Ovary (tissue), 9 donors: ENCODE data around the gene EPPIN. TPM values are rescaled to one million over a fixed set of nuclear protein-coding genes. Genes with fewer than 3 reads are reported as not detected.

Source experiments
- DNase-seq, 5 donors: peaks; one replicate each; pipeline ENCODE4 v3.0.0-alpha.2; 2019 to 2020
- H3K27ac ChIP-seq, 2 donors: fragments of 200-600 bp; one replicate each; pipeline versions ENCODE4 v1.5.1 to v1.8.0; 2019 to 2022
- H3K27me3 ChIP-seq: fragments of 200-600 bp; one replicate; pipeline ENCODE4 v1.8.0; 2022
- H3K36me3 ChIP-seq: fragments of 200-600 bp; sonication (generic); one replicate; pipeline ENCODE4 v1.5.1; 2019
- H3K4me1 ChIP-seq: one replicate; pipeline ENCODE4 v1.8.1; 2013; ENCODE audit warnings: mild to moderate bottlenecking, moderate library complexity; ENCODE audit not compliant: insufficient read depth
- H3K4me3 ChIP-seq: fragments of 200-600 bp; sonication (generic); one replicate; pipeline ENCODE4 v1.5.1; 2017
- H3K9me3 ChIP-seq, 2 donors: fragments of 200-600 bp in 1 of 2; sonication (generic) in 1 of 2; one replicate each; pipeline versions ENCODE4 v1.5.1 to v1.8.1; 2013 to 2019; ENCODE audit warnings: mild to moderate bottlenecking in 1 of 2, moderate library complexity in 1 of 2
- EP300 ChIP-seq: sonication (generic); formaldehyde crosslinking; IDR thresholded peaks from one replicate; pipeline ENCODE4 v1.6.1; 2017; ENCODE audit warnings: antibody characterized with exemption
- POLR2A ChIP-seq: fragments of 450-650 bp; IDR thresholded peaks from one replicate; pipeline ENCODE4 v1.6.1; 2017; ENCODE audit warnings: antibody characterized with exemption, mild to moderate bottlenecking, moderate library complexity
- WGBS, 3 donors: extraction: QIAGEN DNeasy Blood & Tissue Kit in 1 of 3; methylation state at CpG; one replicate each; pipeline versions ENCODE4 v1.1.5 to v1.1.7; 2013 to 2017; 5-methylcytosine and 5-hydroxymethylcytosine counted together
- intact Hi-C, 4 donors: fragments of 100-400 bp; cut with DNase I; formaldehyde crosslinking; loops; one replicate each; pipeline versions ENCODE4 v1.11.0 to v1.15.1; 2022 to 2023
- polyA plus RNA-seq, 2 donors: library from polyadenylated mRNA; stranded (reverse); fragments of 200-250 nt in 1 of 2; fragments of 350-450 nt in 1 of 2; fragmentation: Illumina TruSeq in 1 of 2; extraction: RNeasy Lipid Tissue Mini Kit (QIAGEN cat#74804) in 1 of 2; gene quantifications; one replicate each; pipeline ENCODE4 v1.2.3, GENCODE V29; 2013 to 2014
- total RNA-seq, 7 donors: library from RNA; depleted of rRNA in 2 of 7; stranded (reverse); fragments of >200 nt in 2 of 7; fragmentation: NEBNext Ultra II Directional in 3 of 7; extraction: Animal tissue kit (Norgen Biotek cat#: 25700) in 3 of 7; gene quantifications; one replicate each; pipeline versions ENCODE4 v1.1.0 to v1.2.4, GENCODE V29; 2016 to 2023
- TF ChIP-seq, protein P1 (sequence below), 3 donors: fragments of 450-650 bp in 2 of 3; fragments of 200-600 bp in 1 of 3; IDR thresholded peaks; one replicate each; pipeline versions ENCODE4 v1.5.1 to v1.8.0; 2016 to 2022; ENCODE audit warnings: antibody characterized with exemption in 3 of 3, mild to moderate bottlenecking in 1 of 3
- donor health status: DM: no; HTN: no; CAD: no; lungs with moderate emphysema.
- donor health status: DM: no; HTN: no; CAD: no.
- donor health status: Bipolar disorder and iron deficiency.
- donor health status: DM: yes; HTN: yes; CAD: no.
- donor health status: DM: no; HTN: no; CAD: no.
- donor health status: DM: yes; HTN: yes; CAD: no.

The EPPIN gene
- total and polyA plus RNA-seq, 9 donors, result 0.21 to 1.1 (median 0.34) TPM; not detected in 5

DNA sequence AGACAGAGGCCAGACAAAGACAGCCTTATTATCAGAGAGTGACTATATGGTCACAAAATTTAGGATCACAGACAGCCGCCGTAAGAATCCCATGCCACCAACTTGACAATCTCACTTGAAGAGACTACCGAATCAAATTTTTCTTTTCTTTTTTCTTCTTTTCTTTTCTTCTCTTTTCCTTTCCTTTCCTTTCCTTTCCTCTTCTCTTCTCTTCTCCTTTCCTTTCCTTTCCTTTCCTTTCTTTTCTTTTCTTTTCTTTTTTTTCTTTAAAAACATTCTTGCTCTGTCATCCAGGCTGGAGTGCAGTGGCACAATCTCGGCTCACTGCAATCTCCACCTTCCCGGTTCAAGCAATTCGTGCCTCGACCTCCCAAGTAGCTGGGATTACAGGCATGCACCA, 1.2 kb upstream of the EPPIN start:
- no peaks in the 10 kb centered on the region for H3K9me3 ChIP-seq
- no peaks in the 10 kb centered on the region for H3K36me3 ChIP-seq
- TF ChIP-seq EP300 (no peak), POLR2A (no peak)
- TF ChIP-seq, protein P1, sequence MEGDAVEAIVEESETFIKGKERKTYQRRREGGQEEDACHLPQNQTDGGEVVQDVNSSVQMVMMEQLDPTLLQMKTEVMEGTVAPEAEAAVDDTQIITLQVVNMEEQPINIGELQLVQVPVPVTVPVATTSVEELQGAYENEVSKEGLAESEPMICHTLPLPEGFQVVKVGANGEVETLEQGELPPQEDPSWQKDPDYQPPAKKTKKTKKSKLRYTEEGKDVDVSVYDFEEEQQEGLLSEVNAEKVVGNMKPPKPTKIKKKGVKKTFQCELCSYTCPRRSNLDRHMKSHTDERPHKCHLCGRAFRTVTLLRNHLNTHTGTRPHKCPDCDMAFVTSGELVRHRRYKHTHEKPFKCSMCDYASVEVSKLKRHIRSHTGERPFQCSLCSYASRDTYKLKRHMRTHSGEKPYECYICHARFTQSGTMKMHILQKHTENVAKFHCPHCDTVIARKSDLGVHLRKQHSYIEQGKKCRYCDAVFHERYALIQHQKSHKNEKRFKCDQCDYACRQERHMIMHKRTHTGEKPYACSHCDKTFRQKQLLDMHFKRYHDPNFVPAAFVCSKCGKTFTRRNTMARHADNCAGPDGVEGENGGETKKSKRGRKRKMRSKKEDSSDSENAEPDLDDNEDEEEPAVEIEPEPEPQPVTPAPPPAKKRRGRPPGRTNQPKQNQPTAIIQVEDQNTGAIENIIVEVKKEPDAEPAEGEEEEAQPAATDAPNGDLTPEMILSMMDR (IDR thresholded peaks at IDR 0.05), result no peak
- no peak overlapping the region for H3K27ac ChIP-seq
- intact Hi-C loops, result no loop called here
- no peaks in the 10 kb centered on the region for H3K27me3 ChIP-seq
- no peak for DNase-seq
- WGBS, 3 donors, result 79 to 90% (median 89%) methylated on average over 7 of the region's 7 CpGs
- H3K4me1 ChIP-seq, result no peaks in the 10 kb centered on the region
- H3K4me3 ChIP-seq, result no peak overlapping the region

DNA sequence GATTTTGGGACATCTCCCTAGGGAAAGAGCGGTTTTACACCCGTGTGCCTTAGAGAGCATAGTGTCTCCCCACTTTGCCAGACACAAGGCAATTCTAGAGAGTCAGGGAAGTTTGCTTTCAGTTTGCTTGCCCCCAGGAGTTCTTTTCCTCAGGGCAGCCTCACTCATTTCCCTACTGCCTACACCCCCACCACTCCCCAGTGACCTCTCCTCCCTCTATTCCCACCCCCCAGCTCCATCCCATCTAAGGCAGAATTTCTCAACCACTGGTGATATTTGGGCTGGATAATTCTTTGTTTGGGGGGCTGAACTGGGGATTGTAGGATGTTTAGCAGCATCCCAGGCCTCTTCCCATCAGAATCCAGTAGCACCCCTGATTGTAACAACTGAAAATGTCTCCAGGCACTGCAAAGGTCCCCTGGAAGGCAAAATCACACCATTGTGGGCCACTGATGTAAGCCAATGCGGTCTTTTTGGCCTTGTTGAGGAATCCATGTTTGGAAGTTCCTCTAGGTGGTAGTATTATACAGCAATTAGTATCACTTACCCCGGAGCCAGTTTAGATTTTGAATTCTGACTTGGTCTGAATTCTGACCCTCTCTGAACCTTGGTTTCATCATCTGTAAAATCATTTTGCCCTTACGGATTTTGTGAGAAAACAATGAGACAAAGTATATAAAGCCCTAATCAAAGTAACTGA, 1.3 kb downstream of the EPPIN start:
- Histone ChIP-seq H3K4me3 (no peak overlapping the region), H3K4me1 (no peaks in the 10 kb centered on the region), H3K9me3 (no peaks in the 10 kb centered on the region), H3K27ac (no peak overlapping the region), H3K27me3 (no peaks in the 10 kb centered on the region), H3K36me3 (no peaks in the 10 kb centered on the region)
- intact Hi-C loops, result no loop called here
- DNase-seq, result no peak
- 3 to 19% (median 17%) methylated on average over 5 of the region's 5 CpGs for WGBS, 3 donors
- TF ChIP-seq, protein P1 (IDR thresholded peaks at IDR 0.05), result no peak
- TF ChIP-seq POLR2A (no peak), EP300 (no peak)

DNA sequence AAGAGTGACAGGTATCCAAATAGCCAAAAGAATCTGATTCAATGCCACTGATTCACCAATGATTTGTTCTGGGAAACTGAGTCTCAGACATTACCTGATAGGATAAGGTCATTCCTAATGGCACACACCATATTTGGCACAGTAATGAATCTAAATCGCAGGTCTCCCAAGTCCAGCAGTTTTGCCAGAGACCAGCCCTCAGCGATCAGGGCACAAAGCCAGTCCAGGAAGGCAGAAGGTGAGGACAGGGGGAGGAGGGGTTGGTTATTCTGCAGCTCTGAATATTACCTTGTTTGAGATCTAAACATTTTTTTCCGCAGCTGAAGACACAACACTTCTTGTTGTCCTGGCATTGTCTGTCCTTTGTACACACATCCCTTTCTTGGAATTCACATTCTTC, 1.9 kb downstream of the EPPIN start:
- H3K4me1 ChIP-seq, result no peaks in the 10 kb centered on the region
- intact Hi-C loops, result no loop called here
- no peak overlapping the region for H3K4me3 ChIP-seq
- WGBS, 3 donors, result 61 to 73% (median 61%) methylated on average over 3 of the region's 3 CpGs
- TF ChIP-seq EP300, result no peak
- TF ChIP-seq, protein P1 (IDR thresholded peaks at IDR 0.05), result no peak
- no peak for DNase-seq
- H3K9me3 ChIP-seq, result no peaks in the 10 kb centered on the region
- no peak overlapping the region for H3K27ac ChIP-seq
- H3K27me3 ChIP-seq, result no peaks in the 10 kb centered on the region
- no peaks in the 10 kb centered on the region for H3K36me3 ChIP-seq

DNA sequence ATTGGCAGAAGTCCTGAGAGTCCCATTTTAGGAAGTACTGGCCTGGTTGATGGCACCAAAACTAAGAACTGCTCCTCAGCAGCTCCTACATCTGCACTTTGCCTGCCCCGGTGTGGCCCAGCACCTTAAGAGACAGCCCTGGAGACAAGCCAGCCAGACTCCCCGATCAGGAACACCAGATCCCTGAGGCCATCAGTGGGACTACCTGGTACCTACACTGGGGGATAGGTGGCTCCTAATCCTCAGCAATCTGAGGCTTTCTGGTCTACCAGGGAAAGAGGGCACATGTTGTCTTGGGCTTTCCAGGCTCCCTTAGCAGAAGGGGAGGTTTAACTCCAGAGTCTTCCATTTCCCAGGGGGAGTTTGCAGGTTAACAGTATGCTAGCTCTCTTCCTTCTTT, 7.8 kb downstream of the EPPIN start, which contains the start of gene WFDC6:
Gene WFDC6, minus strand, starts transcription at position 101 of the 400 bp plus-strand sequence. Its CDS starts 75 bp downstream, at position 26.
- Histone ChIP-seq H3K4me1 (no peaks in the 10 kb centered on the region), H3K4me3 (no peak within 1 kb of the TSS), H3K27ac (no peak within 1 kb of the TSS), H3K36me3 (no peaks in the 10 kb centered on the region), H3K27me3 (no peaks in the 10 kb centered on the region), H3K9me3 (no peaks in the 10 kb centered on the region)
- TF ChIP-seq, protein P1 (IDR thresholded peaks at IDR 0.05), result no peak
- TF ChIP-seq EP300, result no peak
- TF ChIP-seq POLR2A, result no peak
- intact Hi-C loops, result no loop called here
- 74 to 89% (median 79%) methylated on average over 2 of the region's 2 CpGs for WGBS, 3 donors
- DNase-seq, result no peak
